A549 (cell line): ENCODE measurements around the gene ZNF423.

Source experiments
- CTCF ChIP-seq: fragments of >200 bp; sonication (Bioruptor Twin); formaldehyde crosslinking; IDR thresholded peaks from 3 replicates; pipeline ENCODE4 v1.5.1; 2016
- JUN ChIP-seq, 2 experiments: fragments of >200 bp; sonication (Bioruptor Twin); formaldehyde crosslinking; IDR thresholded peaks; 2 replicates in 1 of 2; 3 replicates in 1 of 2; pipeline ENCODE4 v1.6.1; 2016 to 2017
- RCOR1 ChIP-seq: fragments of 150-350 bp; IDR thresholded peaks from 2 replicates; pipeline ENCODE4 v1.6.1; 2014; ENCODE audit warnings: antibody characterized with exemption, low read length, low read depth
- REST ChIP-seq: fragments of 200-600 bp; sonication (generic); IDR thresholded peaks from 2 replicates; pipeline ENCODE4 v1.6.1; 2016; ENCODE audit warnings: antibody characterized with exemption, mild to moderate bottlenecking, moderate library complexity

GRCh38 chr16:49889725-49890397 is 33.9 kb upstream of the ZNF423 start:
- TF ChIP-seq RCOR1: no peak
- no peak for TF ChIP-seq JUN (IDR thresholded peaks at IDR 0.05)
- TF ChIP-seq CTCF: no peak
- TF ChIP-seq REST: no peak
